Measurements from ENCODE around the gene SPC24.
"Not testable (repeated sequence)": the region's sequence is repeated elsewhere in the genome, so short reads cannot be mapped to it uniquely, and the experiment has no call there.

Gene SPC24

GRCh38 chr19:11196406-11197287, 41.1 kb upstream of the SPC24 start:
- no peak for TF ChIP-seq POLR2A (IDR thresholded peaks at IDR 0.05; ENCODE audit: low read depth, low read length)
- peak; percentile 67 for DNase-seq (ENCODE audit: insufficient read length, low spot score)
- no peak for FAIRE-seq

- DNase-seq (ENCODE audit: insufficient read length, low spot score) = no peak
- no peak for FAIRE-seq
- TF ChIP-seq POLR2A (IDR thresholded peaks at IDR 0.05; ENCODE audit: low read depth, low read length) = no peak
Measured at GRCh38 chr19:11195681-11196080, 40.1 kb upstream of the SPC24 start.

GRCh38 chr19:11194656-11195558, 39.3 kb upstream of the SPC24 start:
- no peak for TF ChIP-seq POLR2A (IDR thresholded peaks at IDR 0.05; ENCODE audit: low read depth, low read length)
- DNase-seq (ENCODE audit: insufficient read length, low spot score) = no peak
- no peak for FAIRE-seq

GRCh38 chr19:11194173-11194572, 38.6 kb upstream of the SPC24 start:
- DNase-seq (ENCODE audit: insufficient read length, low spot score) (no peak), FAIRE-seq (no peak)
- TF ChIP-seq POLR2A (IDR thresholded peaks at IDR 0.05; ENCODE audit: low read depth, low read length) = no peak

- no peak for TF ChIP-seq POLR2A (IDR thresholded peaks at IDR 0.05; ENCODE audit: low read depth, low read length)
- FAIRE-seq (no peak), DNase-seq (ENCODE audit: insufficient read length, low spot score) (no peak)
Measured at GRCh38 chr19:11192957-11193939, 37.7 kb upstream of the SPC24 start.

GRCh38 chr19:11191934-11192333, 36.4 kb upstream of the SPC24 start:
- no peak for TF ChIP-seq POLR2A (IDR thresholded peaks at IDR 0.05; ENCODE audit: low read depth, low read length)

GRCh38 chr19:11191273-11191755, 35.7 kb upstream of the SPC24 start:
- FAIRE-seq (no peak), DNase-seq (ENCODE audit: insufficient read length, low spot score) (peak; percentile 84)

More at GRCh38 chr19:11191934-11192333, 36.4 kb upstream of the SPC24 start:
- FAIRE-seq (no peak), DNase-seq (ENCODE audit: insufficient read length, low spot score) (no peak)

GRCh38 chr19:11190501-11190900, 34.9 kb upstream of the SPC24 start:
- FAIRE-seq (no peak), DNase-seq (ENCODE audit: insufficient read length, low spot score) (no peak)
- TF ChIP-seq POLR2A (IDR thresholded peaks at IDR 0.05; ENCODE audit: low read depth, low read length) = no peak

More at GRCh38 chr19:11191273-11191755, 35.7 kb upstream of the SPC24 start:
- TF ChIP-seq POLR2A (IDR thresholded peaks at IDR 0.05; ENCODE audit: low read depth, low read length) = no peak

- TF ChIP-seq POLR2A (IDR thresholded peaks at IDR 0.05; ENCODE audit: low read depth, low read length) = no peak
- DNase-seq (ENCODE audit: insufficient read length, low spot score) (no peak), FAIRE-seq (no peak)
Measured at GRCh38 chr19:11187441-11187840, 31.9 kb upstream of the SPC24 start.

GRCh38 chr19:11182994-11183393, 27.4 kb upstream of the SPC24 start:
- no peak for DNase-seq (ENCODE audit: insufficient read length, low spot score)
- TF ChIP-seq POLR2A (IDR thresholded peaks at IDR 0.05; ENCODE audit: low read depth, low read length) = no peak
- no peak for FAIRE-seq

GRCh38 chr19:11181488-11181887, 25.9 kb upstream of the SPC24 start:
- FAIRE-seq (no peak), DNase-seq (ENCODE audit: insufficient read length, low spot score) (no peak)
- TF ChIP-seq POLR2A (IDR thresholded peaks at IDR 0.05; ENCODE audit: low read depth, low read length) = no peak

- DNase-seq (ENCODE audit: insufficient read length, low spot score); FAIRE-seq: not testable (repeated sequence)
Measured at GRCh38 chr19:11180975-11181374, 25.4 kb upstream of the SPC24 start.

GRCh38 chr19:11180346-11180745, 24.8 kb upstream of the SPC24 start:
- TF ChIP-seq POLR2A (IDR thresholded peaks at IDR 0.05; ENCODE audit: low read depth, low read length) = no peak
- DNase-seq (ENCODE audit: insufficient read length, low spot score) = peak; percentile 53
- no peak for FAIRE-seq

All from H54 (cell line).